HepG2 (cell line): ENCODE data around the gene ACSM2B. TPM values are rescaled to one million over a fixed set of nuclear protein-coding genes. Genes with fewer than 3 reads are reported as not detected.
A peak's percentile ranks its signal among the peaks of the same experiment; 100 is the strongest.

Experiments used
- ATAC-seq: fragments of 200-7000 bp; cut with Tn5 transposase; 3 replicates; pipeline ENCODE4 v1.9.1; 2020; ENCODE audit warnings: mild to moderate bottlenecking, moderate library complexity
- BruUV-seq: library from RNA; stranded (reverse); fragments of 400-500 nt; replicated peaks from 2 replicates; lab custom pipeline; 2021; lab: Mats Ljungman, UMichigan
- CTCF ChIA-PET: fragments of 300-600 bp; formaldehyde crosslinking; extraction: SDS; loops from one replicate; lab custom pipeline; 2021; ENCODE audit warnings: low total read pairs, inconsistent platforms, low intra/inter-chr PET ratio; lab: Yijun Ruan, JAX
- POLR2A ChIA-PET: fragments of 350-600 bp; sonication (Branson Sonifier 250); formaldehyde crosslinking; loops from one replicate; lab custom pipeline; 2020; ENCODE audit warnings: antibody characterized with exemption, inconsistent platforms; lab: Yijun Ruan, JAX
- DNase-seq: peaks from one replicate; pipeline ENCODE4 v3.0.0-alpha.2; 2015; ENCODE audit warnings: low spot score
- FAIRE-seq: peaks from 3 replicates; lab custom pipeline; 2011; peaks lifted over from hg19 to GRCh38; lab: Jason Lieb, UNC
- H2AFZ ChIP-seq: one replicate; pipeline ENCODE4 v1.6.1; 2011; ENCODE audit warnings: low read length, inconsistent platforms
- H3K27ac ChIP-seq: fragments of 300-600 bp; 3 replicates; pipeline ENCODE4 v1.8.0; 2011; ENCODE audit warnings: mixed run types, mild to moderate bottlenecking, mixed read lengths, low read length, inconsistent platforms; ENCODE audit not compliant: insufficient read depth; ENCODE audit errors: extremely low read length
- H3K27me3 ChIP-seq, 2 experiments: fragments of 200-600 bp in 1 of 2; 2 replicates in 1 of 2; 3 replicates in 1 of 2; pipeline versions ENCODE4 v1.6.0 to v1.8.0; 2011; ENCODE audit warnings: low read length in 2 of 2, mild to moderate bottlenecking in 2 of 2, moderate library complexity in 2 of 2, inconsistent platforms in 1 of 2; ENCODE audit not compliant: insufficient read depth in 2 of 2, control insufficient read depth in 1 of 2
- H3K36me3 ChIP-seq, 2 experiments: fragments of 200-600 bp in 1 of 2; replicated peaks in 1 of 2; 2 replicates in 1 of 2; 3 replicates in 1 of 2; pipeline versions ENCODE4 v1.5.1 to v1.8.0; 2011; ENCODE audit warnings: low read length in 2 of 2, inconsistent platforms in 1 of 2; ENCODE audit not compliant: insufficient read depth in 2 of 2, control insufficient read depth in 1 of 2
- H3K4me1 ChIP-seq: 2 replicates; pipeline ENCODE4 v1.5.1; 2012; ENCODE audit warnings: low read length, inconsistent platforms; ENCODE audit not compliant: insufficient read depth
- H3K4me2 ChIP-seq: 2 replicates; pipeline ENCODE4 v1.6.0; 2011; ENCODE audit warnings: low read depth, low read length, inconsistent platforms
- H3K4me3 ChIP-seq, 3 experiments: fragments of 200-600 bp in 1 of 3; sonication (generic), shearing (Covaris generic) in 1 of 3; replicated peaks in 1 of 3; 2 replicates each; pipeline ENCODE4 v1.5.1; 2011 to 2016; ENCODE audit warnings: low read length in 3 of 3, inconsistent platforms in 2 of 3, low read depth in 2 of 3, mild to moderate bottlenecking in 2 of 3, control low read depth in 1 of 3, mixed read lengths in 1 of 3; ENCODE audit not compliant: insufficient read depth in 1 of 3
- H3K79me2 ChIP-seq: one replicate; pipeline ENCODE4 v1.6.1; 2011; ENCODE audit warnings: low read length, inconsistent platforms; ENCODE audit not compliant: insufficient read depth
- H3K9ac ChIP-seq: 2 replicates; pipeline ENCODE4 v1.6.0; 2011; ENCODE audit warnings: mild to moderate bottlenecking, low read depth, low read length, inconsistent platforms; ENCODE audit not compliant: insufficient read depth
- H3K9me3 ChIP-seq: 2 replicates; pipeline ENCODE4 v1.5.1; 2012; ENCODE audit warnings: mild to moderate bottlenecking, low read length
- H4K20me1 ChIP-seq: 2 replicates; pipeline ENCODE4 v1.6.0; 2011; ENCODE audit warnings: inconsistent platforms, mild to moderate bottlenecking, low read length, moderate library complexity; ENCODE audit not compliant: insufficient read depth
- ARID3A ChIP-seq: IDR thresholded peaks from 2 replicates; pipeline ENCODE4 v1.6.1; 2012; ENCODE audit warnings: low read depth, low read length, improper control_type of control experiment
- HCFC1 ChIP-seq: fragments of 150-350 bp; IDR thresholded peaks from 2 replicates; pipeline ENCODE4 v1.6.1; 2014; ENCODE audit warnings: low read depth, low read length
- HOXD1 ChIP-seq: sonication (generic); formaldehyde crosslinking; IDR thresholded peaks from 2 replicates; pipeline ENCODE4 v1.5.0; 2020; ENCODE audit warnings: missing genetic modification reagents
- KDM5B ChIP-seq: sonication (generic); formaldehyde crosslinking; IDR thresholded peaks from 2 replicates; pipeline ENCODE4 v1.4.0; 2020; ENCODE audit warnings: missing genetic modification reagents, mild to moderate bottlenecking, borderline replicate concordance
- MEIS2 ChIP-seq: sonication (generic); formaldehyde crosslinking; IDR thresholded peaks from 2 replicates; pipeline ENCODE4 v1.9.0; 2021; ENCODE audit warnings: mild to moderate bottlenecking, missing genetic modification reagents
- POLR2AphosphoS5 ChIP-seq: IDR thresholded peaks from 2 replicates; pipeline ENCODE4 v1.6.1; 2012; ENCODE audit warnings: low read depth, low read length
- SIN3A ChIP-seq: IDR thresholded peaks from 2 replicates; pipeline ENCODE4 v1.6.1; 2011; ENCODE audit warnings: low read depth, mild to moderate bottlenecking, control low read depth, low read length, borderline replicate concordance
- ZNF142 ChIP-seq: sonication (generic); formaldehyde crosslinking; IDR thresholded peaks from 2 replicates; pipeline ENCODE4 v1.4.0; 2020; ENCODE audit warnings: missing genetic modification reagents
- ZNF710 ChIP-seq: sonication (generic); formaldehyde crosslinking; IDR thresholded peaks from 2 replicates; pipeline ENCODE4 v1.5.0; 2020; ENCODE audit warnings: mild to moderate bottlenecking, missing genetic modification reagents, borderline replicate concordance
- WGBS: methylation state at CpG from one replicate; pipeline ENCODE4 v1.1.6; 2017; ENCODE audit warnings: low lambda C conversion rate; 5-methylcytosine and 5-hydroxymethylcytosine counted together
- in situ Hi-C: cut with HindIII; loops from 2 replicates; pipeline ENCODE4 v1.10.0; 2017; ENCODE audit warnings: low pct_unique_long_range_greater_than_20kb; ENCODE audit not compliant: extremely low pct_ligation_motif_present
- intact Hi-C: fragments of 100-400 bp; cut with micrococcal nuclease; formaldehyde crosslinking; loops from one replicate; pipeline ENCODE4 v1.10.0; 2022; ENCODE audit not compliant: unreplicated experiment
- polyA plus RNA-seq, 8 experiments: library from polyadenylated mRNA; depleted of rRNA in 3 of 8; stranded (reverse) in 7 of 8; unstranded in 1 of 8; fragments of >200 nt; fragmentation: Illumina TruSeq in 4 of 8; extraction: Trizol in 4 of 8; gene quantifications; 2 replicates each; pipeline versions ENCODE4 v1.2.1 to v1.2.3, GENCODE V29; 2011 to 2016; ENCODE audit warnings: low read depth in 4 of 8, missing spikeins in 1 of 8, mixed read lengths in 1 of 8; ENCODE audit not compliant: insufficient read depth in 1 of 8
- total RNA-seq, 5 experiments: library from RNA; depleted of rRNA; stranded (reverse); fragments of >200 nt; fragmentation: Illumina TruSeq; extraction: Trizol; gene quantifications; 2 replicates each; pipeline ENCODE4 v1.2.3, GENCODE V29; 2016; ENCODE audit warnings: low read depth in 1 of 5

The ACSM2B gene
- total and polyA plus RNA-seq, 2 of the 13 experiments (the other 11 are each of a cell fraction or from before 2014, with no cell fraction given) = 22.9 to 34.0 TPM

GRCh38 chr16:20613481-20614185 is 37.5 kb upstream of the ACSM2B start (continued):
- 0 out of 2 replicates have a peak, but pooled peaks have one; percentile 42 for TF ChIP-seq MEIS2 (CRISPR knock-in tag)
- TF ChIP-seq ARID3A = no peak
- TF ChIP-seq ZNF710 (CRISPR knock-in tag) = 0 out of 2 replicates have a peak, but pooled peaks have one; percentile 11

DNA sequence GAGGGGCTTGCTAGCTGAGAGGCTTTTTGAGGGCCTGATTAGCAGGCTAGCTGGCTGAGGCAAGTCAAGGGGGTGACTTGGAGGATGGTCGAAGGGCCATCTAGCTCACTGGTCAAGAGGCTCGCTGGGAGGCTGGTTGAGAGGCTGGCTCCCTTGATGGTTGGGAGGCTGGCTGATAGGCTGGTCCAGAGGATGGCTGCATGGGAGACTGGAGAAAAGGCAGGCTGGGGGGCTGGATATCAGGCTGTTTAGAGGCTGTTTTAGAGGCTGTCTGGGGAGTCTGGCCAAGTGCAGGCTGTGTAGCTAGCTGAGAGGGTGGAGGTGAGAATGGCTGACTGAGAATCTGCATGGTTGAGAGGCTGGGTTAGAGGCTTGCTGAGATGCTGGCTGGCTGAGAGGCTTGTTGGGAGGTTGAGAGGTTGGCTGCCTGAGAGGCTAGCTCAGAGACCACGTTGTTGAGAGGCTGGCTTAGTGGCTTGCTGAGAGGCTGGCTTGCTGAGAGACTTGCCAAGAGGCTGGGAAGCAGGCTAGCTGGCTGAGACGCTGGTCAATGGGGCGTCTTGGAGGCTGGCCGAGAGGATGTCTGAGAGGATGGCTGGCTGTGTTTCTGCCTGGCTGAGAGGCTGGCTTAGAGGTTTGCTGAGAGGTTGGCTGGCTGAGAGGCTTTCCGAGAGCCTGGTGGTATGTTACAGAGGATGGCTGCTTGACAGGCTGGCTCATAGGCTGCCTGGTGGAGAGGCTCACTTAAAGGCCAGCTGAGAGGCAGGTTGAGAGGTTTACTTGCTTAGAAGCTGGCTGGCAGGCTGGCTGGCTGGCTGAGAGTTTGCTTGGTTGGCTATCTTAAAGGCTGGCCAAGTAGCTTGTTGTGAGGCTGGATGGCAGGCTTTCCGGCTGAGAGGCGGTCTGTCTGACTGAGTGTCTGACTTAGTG is 36.6 kb upstream of the ACSM2B start:
- Histone ChIP-seq H3K4me1 (peaks cover 64% of the 10 kb centered on the region), H3K36me3 (no peaks in the 10 kb centered on the region), H3K9ac (no peak overlapping the region; the same call in 1 of the 2 replicates), H3K4me3 (peak overlapping the region in 1 of 3 experiments; percentile 47; a peak in 1 of 6 replicates), H3K9me3 (no peaks in the 10 kb centered on the region), H3K79me2 (no peaks in the 10 kb centered on the region), H3K4me2 (peak overlapping the region; percentile 61), H2AFZ (no peak overlapping the region), H4K20me1 (no peaks in the 10 kb centered on the region), H3K27me3 (peaks cover 0 to 14% of the 10 kb centered on the region in 2 experiments; a peak in 3 of 5 replicates), H3K27ac (no peak overlapping the region)
- DNase-seq (no peak), FAIRE-seq (no peak), ATAC-seq (peak; percentile 20)
- no TSS peak for BruUV-seq
- in situ Hi-C loops (no loop called here), intact Hi-C loops (no loop called here)
- CTCF ChIA-PET = no interaction called here
- POLR2A ChIA-PET = interaction anchor here (1.0 to 1.8 kb wide), 3 partner anchors 14 to 129 kb away, joined by 3 to 5 read pairs (median 4); partner anchors contain the start of gene THUMPD1
- 51% methylated on average over 9 of the region's 9 CpGs for WGBS
- TF ChIP-seq HCFC1 (no peak), KDM5B (CRISPR knock-in tag) (peak; percentile 51; the same call in 1 of the 2 replicates), ZNF142 (CRISPR knock-in tag) (no peak), POLR2AphosphoS5 (no peak), HOXD1 (CRISPR knock-in tag) (0 out of 2 replicates have a peak, but pooled peaks have one; percentile 27), SIN3A (no peak)
